ENCODE measurements around the gene SKAP2.

The SKAP2 gene

GRCh38 chr7:26668821-26669220 lies 195.6 kb downstream of the SKAP2 start:
- in situ Hi-C loops (cut with MboI; ENCODE audit: low sequenced_read_pairs) = no loop called here

GRCh38 chr7:26667514-26668133 lies 196.8 kb downstream of the SKAP2 start:
- in situ Hi-C loops (cut with MboI; ENCODE audit: low sequenced_read_pairs) = no loop called here

DNA sequence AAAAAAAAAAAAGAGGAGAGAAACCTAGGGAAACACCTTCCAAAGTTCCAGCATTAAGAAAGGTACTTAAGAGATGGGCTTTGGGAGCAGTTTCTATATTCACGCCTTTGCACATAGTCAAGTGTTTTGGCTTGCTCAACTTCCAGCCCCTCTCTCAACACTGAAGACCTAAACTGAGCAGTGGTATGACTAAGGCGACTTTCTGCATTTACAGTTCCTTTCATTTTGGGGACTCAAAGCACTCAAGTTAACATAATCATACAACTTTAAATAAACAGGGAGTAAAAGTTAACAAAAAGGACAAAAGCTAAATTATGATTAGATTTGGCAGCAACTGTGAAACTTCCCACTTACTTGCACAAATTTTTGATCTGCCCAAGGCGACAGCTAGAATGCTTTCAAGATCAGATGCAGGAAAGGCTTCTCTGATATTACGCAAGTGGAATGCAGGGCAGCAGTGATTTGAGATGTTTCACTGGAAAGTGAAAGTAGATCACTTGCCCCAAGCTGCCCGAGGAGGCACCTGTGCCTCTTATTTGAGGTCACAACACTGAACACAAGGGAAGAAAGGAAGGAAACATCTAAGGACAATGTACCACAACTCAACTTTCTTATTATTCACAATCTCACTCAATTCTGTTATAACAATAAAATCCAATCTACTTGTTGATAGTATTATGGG lies 199.5 kb downstream of the SKAP2 start:
- in situ Hi-C loops (cut with MboI; ENCODE audit: low sequenced_read_pairs) = no loop called here

DNA sequence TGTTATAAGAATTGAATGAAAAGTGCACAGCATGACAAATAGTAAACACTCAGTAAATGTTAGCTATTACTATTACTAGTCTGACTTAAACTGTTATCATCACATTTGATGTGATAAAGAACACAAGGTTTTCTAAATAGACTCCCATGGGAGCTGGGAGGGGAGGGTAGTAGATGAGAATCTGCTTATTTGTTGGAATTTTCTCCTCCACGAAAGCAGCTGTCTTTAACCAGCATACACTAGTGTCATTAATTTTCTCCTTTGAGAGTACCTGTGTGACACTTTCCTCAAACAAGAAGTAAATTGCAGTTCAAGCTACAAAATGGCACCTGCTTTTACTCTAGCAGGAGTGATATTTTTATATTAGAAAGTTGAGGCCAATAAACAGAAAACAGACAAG lies 200.1 kb downstream of the SKAP2 start:
- in situ Hi-C loops (cut with MboI; ENCODE audit: low sequenced_read_pairs) = no loop called here

- in situ Hi-C loops (cut with MboI; ENCODE audit: low sequenced_read_pairs) = no loop called here
Measured at GRCh38 chr7:26663874-26664273, 200.5 kb downstream of the SKAP2 start.

DNA sequence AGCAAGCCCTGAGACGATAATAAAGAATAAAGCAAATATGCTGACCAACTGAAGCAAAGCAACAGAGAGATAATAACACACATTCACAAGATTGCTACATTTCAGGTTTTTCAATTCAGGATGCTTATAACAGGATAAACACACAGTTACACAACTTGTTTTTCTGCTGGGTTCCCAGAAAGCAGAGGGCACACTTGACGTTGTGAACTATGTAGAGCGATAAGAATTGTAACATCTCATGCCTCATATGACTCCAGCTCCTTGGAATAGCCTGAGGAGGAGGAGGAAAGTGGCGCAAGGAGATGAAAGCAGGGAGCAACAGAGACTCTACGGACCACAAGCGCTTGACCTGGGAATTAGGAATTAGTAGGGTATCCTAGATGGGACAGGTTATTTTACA lies 201.7 kb downstream of the SKAP2 start:
- in situ Hi-C loops (cut with MboI; ENCODE audit: low sequenced_read_pairs) = no loop called here

DNA sequence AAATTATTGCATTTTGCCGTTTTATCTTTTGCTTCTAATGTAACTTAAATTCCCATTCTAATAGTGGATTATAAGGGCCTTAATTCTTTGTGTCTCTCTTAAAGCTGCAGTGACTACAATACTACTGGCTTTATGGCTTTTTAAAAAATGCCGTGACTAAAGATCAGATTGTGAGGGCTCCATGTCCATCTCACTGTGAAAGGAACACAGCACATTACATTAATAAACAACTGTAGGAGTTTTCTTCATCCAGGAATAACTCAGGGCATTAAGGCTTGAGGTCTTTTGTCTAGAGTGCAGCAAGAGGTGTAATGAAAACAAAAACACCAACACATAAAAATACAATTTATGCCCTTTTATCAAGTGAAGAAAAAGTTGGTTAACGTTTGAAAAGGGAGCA lies 205.3 kb downstream of the SKAP2 start:
- in situ Hi-C loops (cut with MboI; ENCODE audit: low sequenced_read_pairs) = no loop called here

GRCh38 chr7:26658389-26659084 lies 205.9 kb downstream of the SKAP2 start:
- in situ Hi-C loops (cut with MboI; ENCODE audit: low sequenced_read_pairs) = no loop called here

DNA sequence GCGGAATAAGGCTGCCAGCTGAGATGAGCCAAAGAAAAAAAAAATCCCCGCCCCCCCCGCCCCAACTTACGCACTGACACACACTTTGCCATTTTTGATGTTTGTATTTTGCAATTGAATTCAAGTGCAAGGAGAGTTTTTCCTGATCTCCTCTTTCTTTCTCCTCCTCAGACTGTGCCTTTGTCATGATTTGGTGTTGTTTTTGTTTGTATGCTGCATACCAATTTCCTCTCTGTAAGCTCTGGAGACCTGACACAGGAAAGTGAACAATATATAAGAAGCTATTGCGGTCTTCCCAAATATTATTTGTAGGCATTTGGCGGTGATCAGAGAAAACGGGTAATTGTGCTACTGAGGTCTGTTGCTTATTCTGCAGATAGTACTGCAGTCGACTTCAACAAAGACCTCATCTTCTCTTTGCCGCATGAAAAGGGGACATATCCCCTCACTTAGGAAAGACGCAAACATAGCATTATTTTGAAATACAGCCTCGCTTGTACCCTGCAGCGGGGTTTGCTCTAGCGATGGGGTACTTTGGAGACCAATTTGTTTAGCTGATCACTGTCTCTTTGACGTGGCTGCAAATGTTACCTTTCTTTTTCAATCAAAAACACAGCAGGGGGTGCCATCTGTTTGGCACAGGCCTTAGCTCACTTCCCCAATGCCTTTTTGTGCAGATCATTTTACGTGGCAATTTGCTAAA lies 206.6 kb downstream of the SKAP2 start:
- in situ Hi-C loops (cut with MboI; ENCODE audit: low sequenced_read_pairs) = no loop called here

DNA sequence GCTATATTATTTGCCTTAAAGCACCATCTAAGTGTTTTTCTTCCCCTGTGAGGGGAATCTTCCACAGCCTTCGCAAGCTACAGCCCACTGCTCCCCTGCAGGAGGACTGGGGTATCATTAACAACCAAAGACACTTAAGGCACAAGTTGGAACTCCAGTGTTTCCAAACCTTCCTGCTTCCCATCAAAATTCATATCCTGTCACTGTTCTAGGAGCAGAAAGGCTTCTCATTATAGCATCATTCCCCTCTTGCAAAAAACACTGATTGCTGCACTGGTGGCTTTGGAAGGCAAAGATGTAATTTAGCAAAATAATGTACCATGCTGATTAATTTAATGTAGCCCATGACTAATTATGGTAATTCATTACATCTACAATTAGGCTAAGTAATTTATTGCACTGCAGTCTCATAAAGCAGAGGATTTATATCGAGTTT lies 207.2 kb downstream of the SKAP2 start:
- in situ Hi-C loops (cut with MboI; ENCODE audit: low sequenced_read_pairs) = no loop called here

DNA sequence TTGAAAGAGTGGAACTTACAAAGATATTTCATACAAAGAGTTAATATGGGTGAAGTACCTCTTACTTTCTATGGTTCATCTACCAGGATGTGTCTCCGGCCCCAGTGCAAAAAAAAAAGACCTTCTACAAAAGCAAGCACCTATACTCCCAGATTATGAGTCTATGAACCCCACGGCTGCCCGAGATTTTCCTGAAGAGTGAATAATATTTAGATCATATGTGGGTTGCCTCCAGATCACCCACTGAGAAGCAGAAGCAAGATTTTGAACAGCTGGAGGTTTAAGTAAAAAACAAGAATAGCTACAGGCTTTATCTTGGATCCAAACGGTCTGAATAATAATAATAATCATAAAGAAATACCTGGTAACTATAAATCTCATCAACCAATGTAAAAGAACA lies 207.7 kb downstream of the SKAP2 start:
- in situ Hi-C loops (cut with MboI; ENCODE audit: low sequenced_read_pairs) = no loop called here

- in situ Hi-C loops (cut with MboI; ENCODE audit: low sequenced_read_pairs) = no loop called here
Measured at GRCh38 chr7:26655781-26656180, 208.6 kb downstream of the SKAP2 start.

- in situ Hi-C loops (cut with MboI; ENCODE audit: low sequenced_read_pairs) = no loop called here
Measured at GRCh38 chr7:26653430-26654399, 210.7 kb downstream of the SKAP2 start.

GRCh38 chr7:26652401-26653100 lies 211.8 kb downstream of the SKAP2 start:
- in situ Hi-C loops (cut with MboI; ENCODE audit: low sequenced_read_pairs) = no loop called here

GRCh38 chr7:26650103-26650502 lies 214.3 kb downstream of the SKAP2 start:
- in situ Hi-C loops (cut with MboI; ENCODE audit: low sequenced_read_pairs) = no loop called here

GRCh38 chr7:26649388-26649787 lies 215.0 kb downstream of the SKAP2 start:
- in situ Hi-C loops (cut with MboI; ENCODE audit: low sequenced_read_pairs) = no loop called here

DNA sequence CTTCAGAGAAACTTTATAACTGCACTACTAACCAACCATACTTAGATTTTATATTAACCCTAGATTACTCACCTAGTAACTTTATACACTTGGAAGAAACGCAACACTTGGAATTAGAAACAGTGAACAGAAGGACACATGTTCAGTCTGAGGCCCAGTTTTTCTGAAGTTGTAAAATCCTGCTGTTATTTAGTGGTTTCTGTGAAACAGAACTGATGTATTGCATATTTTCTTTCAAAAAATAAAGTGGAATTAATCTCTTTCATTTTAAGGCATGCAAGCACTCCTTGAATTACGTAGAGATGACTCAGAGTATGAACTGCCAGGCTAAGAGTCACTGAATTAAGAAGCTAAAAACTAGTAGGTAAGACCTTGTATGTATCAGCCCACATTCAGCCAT lies 215.8 kb downstream of the SKAP2 start:
- in situ Hi-C loops (cut with MboI; ENCODE audit: low sequenced_read_pairs) = no loop called here

- in situ Hi-C loops (cut with MboI; ENCODE audit: low sequenced_read_pairs) = no loop called here
Measured at GRCh38 chr7:26646336-26647048, 217.9 kb downstream of the SKAP2 start.

DNA sequence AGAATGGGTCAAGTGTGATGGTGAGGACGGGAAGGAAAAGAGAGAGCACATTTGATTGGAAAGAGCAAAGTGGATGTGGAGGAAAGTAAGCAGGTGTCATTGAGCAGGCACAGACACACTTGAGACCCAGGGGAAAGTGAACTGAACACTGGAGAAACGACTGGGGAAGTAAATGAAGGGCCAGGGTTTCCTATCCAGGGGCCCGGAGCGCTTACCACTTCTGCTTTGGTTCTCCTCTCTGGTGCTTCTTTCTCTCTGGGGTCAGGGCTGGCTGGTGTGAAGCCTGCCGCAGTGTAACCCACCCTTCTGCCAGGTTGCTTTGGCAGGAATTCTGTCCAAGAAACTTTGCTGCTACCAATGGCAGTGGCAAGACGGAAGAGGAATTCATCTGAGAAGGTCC lies 219.3 kb downstream of the SKAP2 start:
- in situ Hi-C loops (cut with MboI; ENCODE audit: low sequenced_read_pairs) = no loop called here

Data from hTERT RPE-1 (cell line).